Measurements from ENCODE around the gene OBP2A. TPM values are rescaled to one million over a fixed set of nuclear protein-coding genes. Genes with fewer than 3 reads are reported as not detected.

OBP2A gene
- total and polyA plus RNA-seq, 2 of the 8 experiments (the other 6 are each of a cell fraction or from before 2014, with no cell fraction given), result not detected

DNA sequence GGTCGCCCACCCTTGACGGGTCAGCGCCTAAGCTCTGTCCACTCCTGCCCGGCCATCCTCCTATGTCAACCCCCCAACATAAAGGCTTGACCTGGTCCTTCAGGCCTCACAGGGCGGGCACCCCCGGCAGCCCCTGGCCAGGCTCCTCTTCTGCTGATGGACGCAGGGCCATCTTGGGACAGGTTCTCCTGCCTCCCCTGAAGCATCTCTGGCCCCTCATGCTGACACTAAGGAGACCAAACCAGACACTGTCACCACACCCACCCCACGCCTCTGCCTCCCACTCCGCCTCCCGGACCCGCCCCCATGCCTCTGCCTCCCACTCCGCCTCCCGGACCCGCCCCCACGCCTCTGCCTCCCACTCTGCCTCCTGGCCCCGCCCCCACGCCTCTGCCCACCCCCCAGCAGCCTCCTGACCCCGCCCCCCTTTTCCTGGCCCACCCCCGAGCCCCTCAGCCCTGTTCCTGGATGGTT, 6.8 kb downstream of the OBP2A start:
- Histone ChIP-seq H3K79me1 (ENCODE audit: low read depth, low read length) (no peaks in the 10 kb centered on the region), H2BK5ac (ENCODE audit: low read depth, low read length) (no peak overlapping the region), H4K20me1 (replicated peaks in 1 of 2; ENCODE audit: control insufficient read depth in 1 of 2, insufficient read depth in 2 of 2, low read length in 2 of 2) (no peaks in the 10 kb centered on the region), H3K4me3 (ENCODE audit: extremely low read depth in 1 of 4, insufficient read depth in 2 of 4, low read depth in 3 of 4, low read length in 4 of 4) (no peak overlapping the region), H2AK5ac (ENCODE audit: low read depth, low read length) (no peak overlapping the region), H3K36me3 (ENCODE audit: control insufficient read depth in 2 of 4, insufficient read depth in 4 of 4, low read length in 3 of 4) (no peaks in the 10 kb centered on the region), H2AFZ (ENCODE audit: low read length) (no peak overlapping the region), H3K27me3 (replicated peaks in 1 of 4; ENCODE audit: control insufficient read depth in 3 of 4, extremely low read depth in 1 of 4, insufficient read depth in 3 of 4, low read length in 3 of 4) (no peaks in the 10 kb centered on the region; a peak in 1 of 7 replicates), H3K23me2 (ENCODE audit: low read depth, low read length) (no peaks in the 10 kb centered on the region; the same call in 1 of the 2 replicates), H3K18ac (ENCODE audit: extremely low read depth, low read length) (no peak overlapping the region), H3K27ac (ENCODE audit: low read depth, low read length) (no peak overlapping the region), H3K14ac (ENCODE audit: insufficient read length) (no peak overlapping the region), H2BK15ac (ENCODE audit: low read length) (no peak overlapping the region), H2BK12ac (ENCODE audit: low read depth, low read length) (no peak overlapping the region), H4K91ac (replicated peaks; ENCODE audit: insufficient read length, low read length) (no peak overlapping the region), H3K4me1 (replicated peaks in 1 of 4; ENCODE audit: control insufficient read depth in 3 of 4, insufficient read depth in 4 of 4, low read length in 3 of 4) (peaks cover 0 to 3% (median 0%) of the 10 kb centered on the region in 4 experiments; a peak in 2 of 7 replicates), H2BK20ac (ENCODE audit: low read length) (no peak overlapping the region), H3K9ac (replicated peaks in 1 of 4; ENCODE audit: extremely low read depth in 1 of 4, low read depth in 3 of 4, low read length in 3 of 4) (no peak overlapping the region), H4K8ac (ENCODE audit: extremely low read depth, insufficient read depth, low read length) (no peak overlapping the region), H3K56ac (replicated peaks; ENCODE audit: insufficient read length, low read depth, low read length) (no peak overlapping the region), H3K4me2 (ENCODE audit: insufficient read depth in 1 of 2, low read depth in 2 of 2, low read length in 2 of 2) (no peak overlapping the region), H3K79me2 (ENCODE audit: control insufficient read depth in 1 of 2, insufficient read depth in 2 of 2, low read length in 2 of 2) (no peaks in the 10 kb centered on the region), H3K23ac (ENCODE audit: insufficient read length) (no peak overlapping the region), H4K5ac (ENCODE audit: insufficient read length, low read depth, low read length) (no peak overlapping the region), H2BK120ac (replicated peaks; ENCODE audit: low read depth, low read length) (no peak overlapping the region), H3K4ac (replicated peaks; ENCODE audit: insufficient read length, low read depth, low read length) (no peak overlapping the region), H3K9me3 (ENCODE audit: insufficient read depth in 2 of 2, low read depth in 1 of 2, low read length in 1 of 2) (no peaks in the 10 kb centered on the region)
- ChIA-PET CTCF (ENCODE audit: partially characterized antibody) (interaction anchor here (1.1 to 2.1 kb wide), 4 partner anchors 13 to 245 kb away, joined by 3 to 10 read pairs (median 4); no protein-coding TSS in a partner anchor), POLR2A (ENCODE audit: partially characterized antibody) (interaction anchor here (1.9 kb wide), 1 partner anchor 47 kb away, joined by 5 read pairs; no protein-coding TSS in a partner anchor)
- 93% methylated on average over 7 of the region's 19 CpGs; no CpG with 5 or more reads in 1 of the 2 experiments for WGBS, 2 experiments (ENCODE audit: extremely low coverage in 1 of 2, insufficient coverage in 1 of 2, insufficient read length in 1 of 2, insufficient replicate concordance in 2 of 2, low coverage in 1 of 2, low lambda C conversion rate in 2 of 2, missing lambda C conversion rate in 1 of 2)
- FAIRE-seq, result no peak
- TF ChIP-seq RBBP5 (IDR thresholded peaks at IDR 0.05; ENCODE audit: borderline replicate concordance, low read depth, low read length), result no peak
- no peak for TF ChIP-seq NANOG (IDR thresholded peaks at IDR 0.05; ENCODE audit: insufficient read depth, low read depth, low read length, poor library complexity, severe bottlenecking)
- no peak for TF ChIP-seq SRF (IDR thresholded peaks at IDR 0.05; ENCODE audit: low read depth, low read length)
- no peak for TF ChIP-seq RNF2 (IDR thresholded peaks at IDR 0.05; ENCODE audit: borderline replicate concordance, low read depth, low read length, missing control alignments, poor library complexity, severe bottlenecking)
- DNase-seq (ENCODE audit: low read depth in 1 of 2, low spot score in 2 of 2), result no peak

Measured in H1 (cell line).